Measurements from ENCODE around the gene MBD3L3. TPM values are rescaled to one million over a fixed set of nuclear protein-coding genes. Genes with fewer than 3 reads are reported as not detected.
"Not testable (repeated sequence)": the region's sequence is repeated elsewhere in the genome, so short reads cannot be mapped to it uniquely, and the experiment has no call there.

Gene MBD3L3
- polyA plus RNA-seq, 4 donors: not detected

- DNase-seq: no peak
- no peak overlapping the region for H3K4me3 ChIP-seq (ENCODE audit: low read depth in 1 of 3, low read length in 3 of 3)
Observed at GRCh38 chr19:7068599-7068998, 10.1 kb upstream of the MBD3L3 start.

DNA sequence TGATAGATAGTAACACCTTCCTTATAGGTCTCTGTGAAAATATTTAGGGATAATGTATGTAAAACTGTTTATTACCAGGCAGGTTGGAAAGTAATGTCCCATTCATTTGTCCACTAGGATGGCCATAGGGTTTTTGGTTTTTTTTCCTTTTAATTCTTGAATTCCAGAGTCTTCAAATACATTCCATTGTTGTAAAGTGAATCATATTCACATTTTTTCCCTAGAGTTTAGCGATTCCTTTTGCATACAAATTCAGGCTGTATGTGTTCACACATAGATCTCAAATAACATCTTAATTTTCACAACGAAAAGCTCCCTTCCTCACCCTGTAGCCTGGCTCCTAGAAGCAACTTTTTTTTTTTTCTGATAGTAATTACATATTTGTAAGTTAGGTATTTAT is 9.2 kb upstream of the MBD3L3 start:
- no peak for FAIRE-seq
- 87 to 88% (median 88%) methylated on average over 2 of the region's 2 CpGs for WGBS, 3 donors

More at GRCh38 chr19:7068599-7068998, 10.1 kb upstream of the MBD3L3 start:
- Histone ChIP-seq H3K4me1 (ENCODE audit: control insufficient read depth in 3 of 3, insufficient read depth in 2 of 3, low read depth in 1 of 3, low read length in 2 of 3) (peaks cover 2 to 6% (median 4%) of the 10 kb centered on the region in 3 donors), H3K27ac (ENCODE audit: low read depth in 1 of 3, low read length in 2 of 3) (peak overlapping the region in 1 of 3 donors; percentile 37), H3K9me3 (ENCODE audit: control insufficient read depth in 2 of 2, insufficient read depth in 1 of 2, low read depth in 1 of 2, low read length in 1 of 2) (peaks cover 0 to 8% of the 10 kb centered on the region in 2 donors), H3K36me3 (ENCODE audit: control insufficient read depth in 3 of 3, insufficient read depth in 2 of 3, low read depth in 1 of 3, low read length in 3 of 3) (peaks cover 5 to 22% (median 10%) of the 10 kb centered on the region in 3 donors), H3K27me3 (ENCODE audit: control insufficient read depth in 3 of 3, insufficient read depth in 3 of 3, low read length in 3 of 3) (no peaks in the 10 kb centered on the region)
- WGBS, 3 donors: 59 to 73% (median 65%) methylated on average over 6 of the region's 6 CpGs
- FAIRE-seq: no peak

DNA sequence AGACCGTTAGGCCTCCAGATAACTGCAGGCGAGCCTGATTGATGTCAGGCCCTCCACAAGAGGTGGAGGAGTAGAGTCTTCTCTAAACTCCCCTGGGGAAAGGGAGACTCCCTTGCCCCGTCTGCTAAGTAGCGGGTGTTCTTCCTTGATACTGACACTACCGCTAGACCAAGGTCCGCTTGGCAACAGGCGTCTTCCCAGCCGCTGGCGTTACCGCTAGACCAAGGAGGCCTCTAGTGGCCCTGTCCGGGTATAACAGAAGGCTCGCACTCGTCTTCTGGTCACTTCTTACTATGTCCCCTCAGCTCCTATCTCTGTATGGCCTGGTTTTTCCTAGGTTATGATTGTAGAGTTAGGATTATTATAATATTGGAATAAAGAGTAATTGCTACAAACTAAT is 8.6 kb upstream of the MBD3L3 start:
- not testable (repeated sequence) for H3K9me3 ChIP-seq (ENCODE audit: control insufficient read depth in 2 of 2, insufficient read depth in 1 of 2, low read depth in 1 of 2, low read length in 1 of 2); H3K27ac ChIP-seq (ENCODE audit: low read depth in 1 of 3, low read length in 2 of 3); H3K27me3 ChIP-seq (ENCODE audit: control insufficient read depth in 3 of 3, insufficient read depth in 3 of 3, low read length in 3 of 3); H3K4me3 ChIP-seq (ENCODE audit: low read depth in 1 of 3, low read length in 3 of 3); H3K4me1 ChIP-seq (ENCODE audit: control insufficient read depth in 3 of 3, insufficient read depth in 2 of 3, low read depth in 1 of 3, low read length in 2 of 3); H3K36me3 ChIP-seq (ENCODE audit: control insufficient read depth in 3 of 3, insufficient read depth in 2 of 3, low read depth in 1 of 3, low read length in 3 of 3); FAIRE-seq
- WGBS, 3 donors: 43 to 55% (median 47%) methylated on average over 13 of the region's 13 CpGs
- DNase-seq: peak in 1 of 2 donors; percentile 58

More for the DNA sequence above, 9.2 kb upstream of the MBD3L3 start:
- H3K4me3 ChIP-seq (ENCODE audit: low read depth in 1 of 3, low read length in 3 of 3): no peak overlapping the region
- H3K9me3 ChIP-seq (ENCODE audit: control insufficient read depth in 2 of 2, insufficient read depth in 1 of 2, low read depth in 1 of 2, low read length in 1 of 2): peaks cover 0 to 6% of the 10 kb centered on the region in 2 donors
- no peaks in the 10 kb centered on the region for H3K27me3 ChIP-seq (ENCODE audit: control insufficient read depth in 3 of 3, insufficient read depth in 3 of 3, low read length in 3 of 3)
- no peak overlapping the region for H3K27ac ChIP-seq (ENCODE audit: low read depth in 1 of 3, low read length in 2 of 3)
- peaks cover 5 to 14% (median 5%) of the 10 kb centered on the region in 3 donors for H3K36me3 ChIP-seq (ENCODE audit: control insufficient read depth in 3 of 3, insufficient read depth in 2 of 3, low read depth in 1 of 3, low read length in 3 of 3)
- peaks cover 2 to 6% (median 4%) of the 10 kb centered on the region in 3 donors for H3K4me1 ChIP-seq (ENCODE audit: control insufficient read depth in 3 of 3, insufficient read depth in 2 of 3, low read depth in 1 of 3, low read length in 2 of 3)
- no peak for DNase-seq

DNA sequence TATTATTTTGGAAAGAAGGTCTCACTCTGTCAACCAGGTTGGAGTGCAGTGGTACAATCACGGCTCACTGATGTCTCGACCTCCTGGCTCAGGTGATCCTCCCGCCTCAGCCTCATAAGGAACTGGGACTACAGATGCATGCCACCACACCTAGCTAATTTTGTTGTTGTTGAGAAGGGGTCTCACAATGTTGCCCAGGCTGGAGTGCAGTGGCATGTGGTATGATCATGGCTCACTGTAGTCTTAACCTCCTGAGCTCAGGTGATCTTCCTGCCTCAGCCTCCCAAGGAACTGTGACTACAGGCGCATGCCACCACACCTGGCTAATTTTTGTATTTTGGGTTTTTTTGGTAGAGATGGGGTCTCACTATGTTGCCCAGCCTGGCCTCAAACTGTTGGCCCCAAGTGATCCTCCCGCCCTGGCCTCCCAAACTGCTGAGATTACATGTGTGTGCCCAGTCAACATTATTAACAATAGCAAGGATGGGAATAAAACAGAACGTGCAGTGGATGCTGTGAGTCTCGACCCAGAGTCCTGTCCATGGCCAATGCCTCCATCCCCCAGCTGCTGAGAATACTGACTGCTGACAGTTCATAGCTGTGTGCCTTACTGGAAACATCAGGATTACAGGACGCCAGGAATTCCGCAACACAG is 5.4 kb upstream of the MBD3L3 start:
- FAIRE-seq (no peak), DNase-seq (peak in 1 of 2 donors; percentile 1)
- Histone ChIP-seq H3K36me3 (ENCODE audit: control insufficient read depth in 3 of 3, insufficient read depth in 2 of 3, low read depth in 1 of 3, low read length in 3 of 3) (no peaks in the 10 kb centered on the region), H3K9me3 (ENCODE audit: control insufficient read depth in 2 of 2, insufficient read depth in 1 of 2, low read depth in 1 of 2, low read length in 1 of 2) (peaks cover 0 to 6% of the 10 kb centered on the region in 2 donors), H3K4me1 (ENCODE audit: control insufficient read depth in 3 of 3, insufficient read depth in 2 of 3, low read depth in 1 of 3, low read length in 2 of 3) (no peaks in the 10 kb centered on the region), H3K27ac (ENCODE audit: low read depth in 1 of 3, low read length in 2 of 3) (no peak overlapping the region), H3K27me3 (ENCODE audit: control insufficient read depth in 3 of 3, insufficient read depth in 3 of 3, low read length in 3 of 3) (no peaks in the 10 kb centered on the region), H3K4me3 (ENCODE audit: low read depth in 1 of 3, low read length in 3 of 3) (no peak overlapping the region)
- WGBS, 3 donors: 91 to 92% (median 91%) methylated on average over 9 of the region's 9 CpGs

DNA sequence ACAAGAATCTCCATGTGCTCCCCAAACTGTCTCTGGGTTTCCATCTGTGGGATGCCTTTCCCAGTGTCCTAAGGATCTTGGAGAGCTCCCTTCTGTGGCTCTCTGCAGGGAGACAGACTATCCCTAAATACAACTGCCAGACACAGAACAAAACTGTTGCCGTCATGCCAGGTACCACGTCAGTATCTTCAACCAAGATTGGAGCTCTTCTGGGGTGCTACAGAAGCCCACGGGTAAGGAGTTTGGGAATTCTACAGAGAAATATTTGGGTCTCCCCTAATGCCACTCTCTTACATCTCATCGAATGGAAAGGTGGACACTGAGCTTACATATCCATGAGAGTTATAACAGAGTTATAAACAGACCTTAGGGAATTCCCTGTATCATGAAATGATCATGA is 4.9 kb upstream of the MBD3L3 start:
- peaks cover 0 to 6% of the 10 kb centered on the region in 2 donors for H3K9me3 ChIP-seq (ENCODE audit: control insufficient read depth in 2 of 2, insufficient read depth in 1 of 2, low read depth in 1 of 2, low read length in 1 of 2)
- FAIRE-seq (no peak), DNase-seq (peak in 1 of 2 donors; percentile 2)
- H3K4me3 ChIP-seq (ENCODE audit: low read depth in 1 of 3, low read length in 3 of 3): no peak overlapping the region
- H3K36me3 ChIP-seq (ENCODE audit: control insufficient read depth in 3 of 3, insufficient read depth in 2 of 3, low read depth in 1 of 3, low read length in 3 of 3): no peaks in the 10 kb centered on the region
- WGBS, 3 donors: 77 to 82% (median 81%) methylated on average over 4 of the region's 4 CpGs
- no peak overlapping the region for H3K27ac ChIP-seq (ENCODE audit: low read depth in 1 of 3, low read length in 2 of 3)
- H3K27me3 ChIP-seq (ENCODE audit: control insufficient read depth in 3 of 3, insufficient read depth in 3 of 3, low read length in 3 of 3): no peaks in the 10 kb centered on the region
- no peaks in the 10 kb centered on the region for H3K4me1 ChIP-seq (ENCODE audit: control insufficient read depth in 3 of 3, insufficient read depth in 2 of 3, low read depth in 1 of 3, low read length in 2 of 3)

DNA sequence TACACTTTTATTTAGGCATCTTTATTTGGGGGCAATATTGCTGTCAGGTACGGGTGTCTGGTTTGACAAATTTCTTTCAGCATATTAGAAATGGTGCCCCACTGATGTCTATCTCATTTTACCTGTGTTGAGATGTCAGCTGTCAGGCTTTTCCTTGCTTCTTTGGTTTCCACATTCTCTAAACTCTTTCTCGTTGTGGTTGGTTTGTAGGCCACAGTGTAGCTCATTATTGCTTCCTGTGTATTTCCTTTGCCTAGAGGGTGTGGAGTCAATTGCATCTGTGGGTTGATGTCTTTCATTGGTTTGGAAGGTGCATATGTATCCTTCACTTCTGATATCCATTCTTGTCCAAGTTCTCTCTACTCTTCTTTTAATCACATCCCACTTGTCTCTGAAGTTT is 1.5 kb upstream of the MBD3L3 start:
- not testable (repeated sequence) for H3K36me3 ChIP-seq (ENCODE audit: control insufficient read depth in 3 of 3, insufficient read depth in 2 of 3, low read depth in 1 of 3, low read length in 3 of 3); H3K27me3 ChIP-seq (ENCODE audit: control insufficient read depth in 3 of 3, insufficient read depth in 3 of 3, low read length in 3 of 3); FAIRE-seq; H3K9me3 ChIP-seq (ENCODE audit: control insufficient read depth in 2 of 2, insufficient read depth in 1 of 2, low read depth in 1 of 2, low read length in 1 of 2); H3K27ac ChIP-seq (ENCODE audit: low read depth in 1 of 3, low read length in 2 of 3); H3K4me3 ChIP-seq (ENCODE audit: low read depth in 1 of 3, low read length in 3 of 3); H3K4me1 ChIP-seq (ENCODE audit: control insufficient read depth in 3 of 3, insufficient read depth in 2 of 3, low read depth in 1 of 3, low read length in 2 of 3); DNase-seq
- 58 to 71% (median 63%) methylated on average over 1 of the region's 2 CpGs for WGBS, 3 donors

GRCh38 chr19:7056371-7056770 is 2.1 kb downstream of the MBD3L3 start:
- WGBS, 3 donors: 84 to 95% (median 89%) methylated on average over 8 of the region's 16 CpGs
- not testable (repeated sequence) for FAIRE-seq

GRCh38 chr19:7055679-7056078 is 2.8 kb downstream of the MBD3L3 start:
- not testable (repeated sequence) for FAIRE-seq; DNase-seq; H3K4me3 ChIP-seq (ENCODE audit: low read depth in 1 of 3, low read length in 3 of 3); H3K9me3 ChIP-seq (ENCODE audit: control insufficient read depth in 2 of 2, insufficient read depth in 1 of 2, low read depth in 1 of 2, low read length in 1 of 2); H3K4me1 ChIP-seq (ENCODE audit: control insufficient read depth in 3 of 3, insufficient read depth in 2 of 3, low read depth in 1 of 3, low read length in 2 of 3); H3K27ac ChIP-seq (ENCODE audit: low read depth in 1 of 3, low read length in 2 of 3); H3K36me3 ChIP-seq (ENCODE audit: control insufficient read depth in 3 of 3, insufficient read depth in 2 of 3, low read depth in 1 of 3, low read length in 3 of 3); H3K27me3 ChIP-seq (ENCODE audit: control insufficient read depth in 3 of 3, insufficient read depth in 3 of 3, low read length in 3 of 3)
- WGBS, 3 donors: 89 to 92% (median 90%) methylated on average over 12 of the region's 14 CpGs

More at GRCh38 chr19:7056371-7056770, 2.1 kb downstream of the MBD3L3 start:
- H3K27ac ChIP-seq (ENCODE audit: low read depth in 1 of 3, low read length in 2 of 3); H3K4me3 ChIP-seq (ENCODE audit: low read depth in 1 of 3, low read length in 3 of 3); H3K27me3 ChIP-seq (ENCODE audit: control insufficient read depth in 3 of 3, insufficient read depth in 3 of 3, low read length in 3 of 3); H3K4me1 ChIP-seq (ENCODE audit: control insufficient read depth in 3 of 3, insufficient read depth in 2 of 3, low read depth in 1 of 3, low read length in 2 of 3); DNase-seq; H3K36me3 ChIP-seq (ENCODE audit: control insufficient read depth in 3 of 3, insufficient read depth in 2 of 3, low read depth in 1 of 3, low read length in 3 of 3); H3K9me3 ChIP-seq (ENCODE audit: control insufficient read depth in 2 of 2, insufficient read depth in 1 of 2, low read depth in 1 of 2, low read length in 1 of 2): not testable (repeated sequence)
